H9 (cell line): Measurements from ENCODE around the gene REEP1. TPM values are rescaled to one million over a fixed set of nuclear protein-coding genes. Genes with fewer than 3 reads are reported as not detected.

Experiments used
- DNase-seq: peaks from one replicate; pipeline ENCODE4 v3.0.0-alpha.2; 2017
- H2AFZ ChIP-seq: one replicate; pipeline ENCODE4 v1.6.1; 2013; ENCODE audit warnings: mild to moderate bottlenecking, low read length, control low read depth, moderate library complexity
- H2AK5ac ChIP-seq: 2 replicates; pipeline ENCODE4 v1.6.1; 2013; ENCODE audit warnings: low read length, control low read depth, mixed read lengths; ENCODE audit not compliant: insufficient read length
- H2BK120ac ChIP-seq: one replicate; pipeline ENCODE4 v1.6.1; 2013; ENCODE audit warnings: low read depth, mild to moderate bottlenecking, low read length, control low read depth, inconsistent platforms; ENCODE audit not compliant: poor library complexity, severe bottlenecking
- H2BK12ac ChIP-seq: 2 replicates; pipeline ENCODE4 v1.6.1; 2013; ENCODE audit warnings: low read length, control low read depth, mixed read lengths, low read depth; ENCODE audit not compliant: insufficient read length
- H2BK15ac ChIP-seq: 2 replicates; pipeline ENCODE4 v1.6.1; 2013; ENCODE audit warnings: low read depth, low read length, control low read depth
- H2BK20ac ChIP-seq: one replicate; pipeline ENCODE4 v1.6.1; 2013; ENCODE audit warnings: low read depth, mild to moderate bottlenecking, low read length, control low read depth, inconsistent platforms; ENCODE audit not compliant: poor library complexity, severe bottlenecking
- H2BK5ac ChIP-seq: 2 replicates; pipeline ENCODE4 v1.6.1; 2013; ENCODE audit warnings: low read length, control low read depth, mixed read lengths; ENCODE audit not compliant: insufficient read length
- H3K14ac ChIP-seq: 2 replicates; pipeline ENCODE4 v1.6.1; 2013; ENCODE audit warnings: low read length, control low read depth; ENCODE audit not compliant: insufficient read depth
- H3K18ac ChIP-seq: 2 replicates; pipeline ENCODE4 v1.6.1; 2013; ENCODE audit warnings: low read depth, mild to moderate bottlenecking, mixed read lengths, low read length, control low read depth; ENCODE audit not compliant: insufficient read length
- H3K23ac ChIP-seq: 2 replicates; pipeline ENCODE4 v1.6.1; 2013; ENCODE audit warnings: low read length, control low read depth, mixed read lengths, low read depth; ENCODE audit not compliant: insufficient read length
- H3K23me2 ChIP-seq: 2 replicates; pipeline ENCODE4 v1.6.1; 2013; ENCODE audit warnings: low read depth, mild to moderate bottlenecking, mixed read lengths, low read length, control low read depth; ENCODE audit not compliant: insufficient read length, poor library complexity, severe bottlenecking
- H3K27ac ChIP-seq: 2 replicates; pipeline ENCODE4 v1.5.1; 2013; ENCODE audit warnings: low read length, control low read depth, mixed read lengths, low read depth; ENCODE audit not compliant: insufficient read length
- H3K27me3 ChIP-seq: 2 replicates; pipeline ENCODE4 v1.6.1; 2013; ENCODE audit warnings: low read length, control low read depth, inconsistent platforms; ENCODE audit not compliant: insufficient read depth
- H3K4ac ChIP-seq: 2 replicates; pipeline ENCODE4 v1.6.1; 2013; ENCODE audit warnings: low read depth, mild to moderate bottlenecking, control low read depth, inconsistent platforms, low read length, moderate library complexity
- H3K4me1 ChIP-seq: 2 replicates; pipeline ENCODE4 v1.6.1; 2013; ENCODE audit warnings: low read length, control low read depth, inconsistent platforms; ENCODE audit not compliant: insufficient read depth
- H3K4me2 ChIP-seq: 2 replicates; pipeline ENCODE4 v1.6.1; 2013; ENCODE audit warnings: low read length, control low read depth, mixed read lengths; ENCODE audit not compliant: insufficient read length, insufficient read depth
- H3K56ac ChIP-seq: 2 replicates; pipeline ENCODE4 v1.6.1; 2013; ENCODE audit warnings: low read depth, mild to moderate bottlenecking, mixed read lengths, low read length, control low read depth; ENCODE audit not compliant: insufficient read length
- H3K79me1 ChIP-seq: 2 replicates; pipeline ENCODE4 v1.6.1; 2013; ENCODE audit warnings: low read depth, mild to moderate bottlenecking, moderate library complexity, low read length, control low read depth, inconsistent platforms; ENCODE audit not compliant: insufficient read depth, poor library complexity, severe bottlenecking
- H3K79me2 ChIP-seq: 2 replicates; pipeline ENCODE4 v1.6.1; 2013; ENCODE audit warnings: low read length, control low read depth, inconsistent platforms; ENCODE audit not compliant: insufficient read depth
- H3K9ac ChIP-seq: 2 replicates; pipeline ENCODE4 v1.6.1; 2013; ENCODE audit warnings: low read length, control low read depth, mixed read lengths; ENCODE audit not compliant: insufficient read length; ENCODE audit errors: extremely low read depth
- H3K9me3 ChIP-seq: one replicate; pipeline ENCODE4 v1.6.1; 2013; ENCODE audit warnings: low read depth, low read length, inconsistent platforms; ENCODE audit not compliant: control insufficient read depth
- H3T11ph ChIP-seq: one replicate; pipeline ENCODE4 v1.6.1; 2013; ENCODE audit warnings: mild to moderate bottlenecking, low read length, control low read depth, inconsistent platforms
- H4K20me1 ChIP-seq: one replicate; pipeline ENCODE4 v1.6.1; 2013; ENCODE audit not compliant: control insufficient read depth, insufficient read length, insufficient read depth
- H4K5ac ChIP-seq: 2 replicates; pipeline ENCODE4 v1.6.1; 2013; ENCODE audit warnings: low read depth, mild to moderate bottlenecking, mixed read lengths, low read length, control low read depth; ENCODE audit not compliant: insufficient read length
- H4K8ac ChIP-seq: replicated peaks from 2 replicates; pipeline ENCODE4 v1.6.1; 2013; ENCODE audit warnings: low read length, control low read depth, mixed read lengths, low read depth; ENCODE audit not compliant: insufficient read length
- H4K91ac ChIP-seq: 2 replicates; pipeline ENCODE4 v1.6.1; 2013; ENCODE audit warnings: low read depth, mild to moderate bottlenecking, moderate library complexity, mixed read lengths, low read length, control low read depth; ENCODE audit not compliant: insufficient read length
- H3K27ac Mint-ChIP-seq, 3 experiments: 2 replicates in 2 of 3; 3 replicates in 1 of 3; pipeline ENCODE4 v1.8.0; 2020 to 2021; ENCODE audit warnings: mixed read lengths in 3 of 3, mild to moderate bottlenecking in 1 of 3, moderate library complexity in 1 of 3
- H3K27me3 Mint-ChIP-seq: 2 replicates; pipeline ENCODE4 v1.8.0; 2021; ENCODE audit warnings: low read depth, mild to moderate bottlenecking, moderate library complexity, mixed read lengths
- H3K36me3 Mint-ChIP-seq, 3 experiments: 2 replicates in 2 of 3; 3 replicates in 1 of 3; pipeline ENCODE4 v1.8.0; 2020 to 2021; ENCODE audit warnings: low read depth in 3 of 3, mixed read lengths in 3 of 3; ENCODE audit not compliant: insufficient read depth in 1 of 3
- H3K4me1 Mint-ChIP-seq, 2 experiments: 2 replicates each; pipeline ENCODE4 v1.8.0; 2020; ENCODE audit warnings: mixed read lengths in 2 of 2
- H3K4me3 Mint-ChIP-seq, 2 experiments: 2 replicates in 1 of 2; 3 replicates in 1 of 2; pipeline ENCODE4 v1.8.0; 2020 to 2021; ENCODE audit warnings: mild to moderate bottlenecking in 2 of 2, mixed read lengths in 2 of 2, moderate library complexity in 1 of 2
- H3K9me3 Mint-ChIP-seq, 2 experiments: 2 replicates in 1 of 2; 3 replicates in 1 of 2; pipeline ENCODE4 v1.8.0; 2020; ENCODE audit warnings: mild to moderate bottlenecking in 2 of 2, mixed read lengths in 2 of 2, moderate library complexity in 1 of 2
- WGBS: extraction: QIAGEN DNeasy Blood & Tissue Kit; methylation state at CpG from one replicate; pipeline ENCODE4 v1.1.7; 2013; ENCODE audit warnings: missing lambda C conversion rate, low lambda C conversion rate, mixed read lengths; ENCODE audit not compliant: insufficient read length; ENCODE audit errors: extremely low coverage; 5-methylcytosine and 5-hydroxymethylcytosine counted together
- total RNA-seq: library from RNA; stranded (reverse); gene quantifications from 2 replicates; pipeline ENCODE4 v1.2.1, GENCODE V29; 2021
- TF ChIP-seq, protein P1 (sequence below): fragments of 200-600 bp; sonication (generic); conservative IDR thresholded peaks from 3 replicates; pipeline ENCODE4 v1.8.0; 2021; ENCODE audit warnings: antibody characterized with exemption, mild to moderate bottlenecking

REEP1 gene
- total RNA-seq, 1 experiment from 2014 or later, result 1.3 TPM

DNA sequence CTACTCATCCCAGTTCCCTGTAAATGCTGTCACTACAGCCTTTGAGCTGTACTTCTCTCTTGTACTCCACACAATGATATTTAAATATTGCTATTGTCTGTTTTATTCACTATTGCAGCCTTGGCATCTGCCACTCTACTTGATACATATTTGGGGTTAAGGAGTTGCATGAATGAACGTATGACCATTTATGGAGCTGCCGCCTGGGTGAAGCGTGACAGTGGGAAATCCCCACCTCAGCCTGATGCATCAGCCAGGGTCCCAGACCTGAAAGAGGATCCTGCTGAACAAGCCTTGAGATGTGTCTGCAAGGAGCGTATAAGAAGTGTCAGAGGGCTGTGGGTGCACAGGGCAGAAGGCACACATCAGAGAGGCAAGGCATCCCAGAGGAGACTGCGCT, 99.1 kb downstream of the REEP1 start:
- Histone ChIP-seq H3K18ac (no peak overlapping the region), H3K27me3 (no peaks in the 10 kb centered on the region), H2AFZ (no peak overlapping the region), H3K4me1 (no peaks in the 10 kb centered on the region; the same call in 1 of the 2 replicates), H3K14ac (0 out of 2 replicates have a peak overlapping the region, but pooled peaks have one; percentile 6), H2BK12ac (no peak overlapping the region), H2BK20ac (no peak overlapping the region), H3K4me2 (no peak overlapping the region), H2AK5ac (no peak overlapping the region), H2BK120ac (no peak overlapping the region), H3T11ph (no peak overlapping the region), H3K27ac (no peak overlapping the region), H3K23me2 (no peaks in the 10 kb centered on the region), H3K9me3 (no peaks in the 10 kb centered on the region), H4K8ac (no peak overlapping the region), H3K4ac (no peak overlapping the region), H2BK15ac (no peak overlapping the region), H3K9ac (no peak overlapping the region), H3K79me1 (no peaks in the 10 kb centered on the region), H3K23ac (no peak overlapping the region), H4K5ac (no peak overlapping the region), H3K56ac (no peak overlapping the region), H3K79me2 (no peaks in the 10 kb centered on the region), H4K20me1 (no peaks in the 10 kb centered on the region), H2BK5ac (no peak overlapping the region), H4K91ac (no peak overlapping the region)
- TF ChIP-seq, protein P1, sequence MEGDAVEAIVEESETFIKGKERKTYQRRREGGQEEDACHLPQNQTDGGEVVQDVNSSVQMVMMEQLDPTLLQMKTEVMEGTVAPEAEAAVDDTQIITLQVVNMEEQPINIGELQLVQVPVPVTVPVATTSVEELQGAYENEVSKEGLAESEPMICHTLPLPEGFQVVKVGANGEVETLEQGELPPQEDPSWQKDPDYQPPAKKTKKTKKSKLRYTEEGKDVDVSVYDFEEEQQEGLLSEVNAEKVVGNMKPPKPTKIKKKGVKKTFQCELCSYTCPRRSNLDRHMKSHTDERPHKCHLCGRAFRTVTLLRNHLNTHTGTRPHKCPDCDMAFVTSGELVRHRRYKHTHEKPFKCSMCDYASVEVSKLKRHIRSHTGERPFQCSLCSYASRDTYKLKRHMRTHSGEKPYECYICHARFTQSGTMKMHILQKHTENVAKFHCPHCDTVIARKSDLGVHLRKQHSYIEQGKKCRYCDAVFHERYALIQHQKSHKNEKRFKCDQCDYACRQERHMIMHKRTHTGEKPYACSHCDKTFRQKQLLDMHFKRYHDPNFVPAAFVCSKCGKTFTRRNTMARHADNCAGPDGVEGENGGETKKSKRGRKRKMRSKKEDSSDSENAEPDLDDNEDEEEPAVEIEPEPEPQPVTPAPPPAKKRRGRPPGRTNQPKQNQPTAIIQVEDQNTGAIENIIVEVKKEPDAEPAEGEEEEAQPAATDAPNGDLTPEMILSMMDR, result no peak
- peak overlapping the region in 1 of 3 experiments; percentile 21; a peak in 1 of 7 replicates for H3K27ac Mint-ChIP-seq
- no CpG with 5 or more reads among the region's 5 CpGs for WGBS
- H3K36me3 Mint-ChIP-seq, result no peaks in the 10 kb centered on the region
- H3K27me3 Mint-ChIP-seq, result peaks cover 7% of the 10 kb centered on the region; the same call in 1 of the 2 replicates
- no peaks in the 10 kb centered on the region for H3K9me3 Mint-ChIP-seq
- H3K4me3 Mint-ChIP-seq, result no peak overlapping the region
- DNase-seq, result no peak
- H3K4me1 Mint-ChIP-seq, result peaks cover 5 to 9% of the 10 kb centered on the region in 2 experiments
